NCI-H510A treated with DMSO at 0.1 percent for 48 hours (cell line): ENCODE data around the gene ANKRD13A.
"Not testable (repeated sequence)": the region's sequence is repeated elsewhere in the genome, so short reads cannot be mapped to it uniquely, and the experiment has no call there.

Source experiments
- DNase-seq: peaks from one replicate; lab custom pipeline; 2025; lab: John Stamatoyannopoulos, UW

ANKRD13A gene

GRCh38 chr12:110007881-110008280, 8.7 kb downstream of the ANKRD13A start:
- no peak for DNase-seq

- DNase-seq, result not testable (repeated sequence)
These were observed 9.6 kb downstream of the ANKRD13A start for GRCh38 chr12:110008681-110009398.

- no peak for DNase-seq
These were observed 11.9 kb downstream of the ANKRD13A start for GRCh38 chr12:110010853-110011723.

DNA sequence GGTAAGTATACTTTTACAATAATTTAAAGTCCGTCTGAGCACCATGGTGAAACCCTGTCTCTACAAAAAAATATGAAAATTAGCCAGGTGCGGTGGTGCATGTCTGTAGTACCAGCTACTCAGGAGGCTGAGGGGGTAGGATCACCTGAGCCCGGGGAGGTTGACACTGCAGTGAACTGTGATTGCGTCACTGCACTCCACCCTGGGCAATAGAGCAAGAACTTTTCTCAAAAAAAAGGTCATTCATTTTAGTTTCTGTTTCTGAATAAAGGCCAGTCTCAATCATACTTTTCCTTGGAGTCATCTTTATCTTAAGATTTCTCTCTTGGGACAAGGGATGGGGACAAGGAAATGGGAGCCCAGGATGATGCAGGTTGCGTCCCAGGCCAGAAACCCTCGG, 12.9 kb downstream of the ANKRD13A start:
- DNase-seq, result no peak

DNA sequence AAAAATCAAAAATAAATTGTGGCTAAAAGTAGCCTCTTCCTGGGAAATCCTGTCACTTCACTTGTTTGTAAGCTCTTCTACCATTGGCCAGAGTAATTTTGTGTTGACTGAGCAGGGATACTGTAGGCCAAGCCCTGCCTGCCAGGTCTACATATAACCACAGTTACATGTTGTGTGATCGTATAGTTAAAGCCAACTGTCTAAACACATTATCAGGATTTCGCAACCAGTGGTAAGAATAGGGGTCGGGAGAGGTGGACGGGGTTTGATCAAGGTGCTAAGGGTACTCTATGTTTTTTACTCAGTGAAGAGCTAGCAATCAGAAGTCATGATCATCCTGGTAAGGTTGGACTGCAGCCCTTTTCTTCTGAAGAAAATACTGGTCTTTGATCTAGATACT, 13.4 kb downstream of the ANKRD13A start:
- DNase-seq, result no peak

DNA sequence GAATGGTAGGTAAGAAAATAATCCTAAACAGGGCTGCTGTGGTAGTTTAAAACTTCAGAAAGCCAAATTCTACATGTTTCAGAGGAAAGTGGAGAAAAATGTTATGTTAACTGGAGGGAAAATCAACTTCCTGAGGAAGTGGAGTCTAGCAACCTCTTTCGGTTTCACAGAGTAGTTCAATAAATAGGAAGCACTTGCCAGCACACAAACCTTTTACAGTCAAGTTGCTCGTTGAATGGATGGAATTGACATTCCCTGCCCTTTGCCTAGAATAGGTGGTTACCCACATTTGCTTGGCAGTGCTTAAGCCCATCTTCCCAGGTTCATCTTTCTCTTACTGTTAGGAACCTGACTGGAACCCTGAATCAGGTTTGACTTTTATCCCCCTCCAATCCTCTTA, 15.9 kb downstream of the ANKRD13A start:
- DNase-seq, result no peak

GRCh38 chr12:110020956-110021355, 21.7 kb downstream of the ANKRD13A start:
- DNase-seq, result no peak

- no peak for DNase-seq
These were observed 24.1 kb downstream of the ANKRD13A start for GRCh38 chr12:110023059-110023980.

GRCh38 chr12:110024051-110024450, 24.8 kb downstream of the ANKRD13A start:
- no peak for DNase-seq

- no peak for DNase-seq
These were observed 29.1 kb downstream of the ANKRD13A start for GRCh38 chr12:110028323-110028722.

DNA sequence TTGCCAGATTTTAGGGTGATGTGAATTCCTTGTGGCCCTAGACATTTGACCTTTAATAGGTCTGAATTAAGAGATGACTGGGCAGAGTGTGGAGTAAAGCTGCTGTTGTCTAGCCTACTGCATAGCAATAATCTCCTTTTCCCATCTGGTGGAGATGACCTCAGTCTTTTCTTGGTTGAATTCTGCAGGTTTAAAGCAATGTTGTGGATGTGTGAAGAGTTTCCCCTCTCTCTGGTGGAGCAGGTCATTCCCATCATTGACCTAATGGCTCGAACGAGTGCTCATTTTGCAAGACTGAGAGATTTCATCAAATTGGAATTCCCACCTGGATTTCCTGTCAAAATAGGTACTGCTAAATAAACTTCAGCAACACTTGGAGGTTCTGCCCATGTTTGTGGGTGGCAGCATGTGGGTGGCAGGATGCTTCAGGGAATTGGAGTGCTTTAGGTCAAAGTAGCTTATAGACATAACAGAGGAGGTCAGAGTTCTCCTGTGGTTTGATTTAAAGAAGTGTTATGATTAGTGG, 30.1 kb downstream of the ANKRD13A start:
- DNase-seq, result no peak

DNA sequence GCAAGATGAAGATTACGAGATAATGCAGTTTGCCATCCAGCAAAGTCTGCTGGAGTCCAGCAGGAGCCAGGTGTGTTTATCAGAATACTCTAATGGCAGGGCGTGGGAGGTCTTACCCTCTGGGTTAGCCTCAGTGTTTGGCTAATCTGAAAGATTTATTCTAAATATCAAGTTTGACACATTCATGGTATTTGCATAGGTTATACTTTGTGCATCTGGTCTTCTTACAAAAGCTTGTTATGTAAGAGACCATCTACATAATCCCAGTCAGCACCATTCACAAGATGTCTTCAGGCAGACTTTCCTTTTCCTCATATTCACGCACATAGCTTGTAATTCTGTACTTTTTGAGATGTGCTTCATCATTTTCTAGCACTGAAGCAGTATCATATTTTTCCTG, 34.7 kb downstream of the ANKRD13A start:
- no peak for DNase-seq

- DNase-seq, result no peak
These were observed 36.4 kb downstream of the ANKRD13A start for GRCh38 chr12:110035534-110036104.

DNA sequence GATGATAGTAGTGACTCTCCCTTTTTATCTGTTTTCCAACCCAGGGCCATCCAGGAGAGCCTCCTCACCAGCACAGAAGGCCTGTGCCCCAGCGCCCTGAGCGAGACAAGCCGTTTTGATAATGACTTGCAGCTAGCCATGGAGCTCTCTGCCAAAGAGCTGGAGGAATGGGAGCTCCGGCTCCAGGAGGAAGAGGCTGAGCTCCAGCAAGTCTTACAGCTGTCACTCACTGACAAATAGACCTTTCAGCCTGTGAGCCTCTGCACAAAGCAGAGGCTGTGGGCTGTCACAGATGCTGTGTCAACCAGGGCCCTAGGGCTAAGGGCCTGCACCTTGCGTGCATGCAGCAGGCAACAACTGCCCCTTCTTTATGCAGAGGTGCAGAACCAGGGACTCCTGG, 38.1 kb downstream of the ANKRD13A start:
- no peak for DNase-seq

- DNase-seq, result no peak
These were observed 39.5 kb downstream of the ANKRD13A start for GRCh38 chr12:110038741-110039084.

- peak; percentile 22 for DNase-seq
These were observed 40.0 kb downstream of the ANKRD13A start for GRCh38 chr12:110039085-110039807.

DNA sequence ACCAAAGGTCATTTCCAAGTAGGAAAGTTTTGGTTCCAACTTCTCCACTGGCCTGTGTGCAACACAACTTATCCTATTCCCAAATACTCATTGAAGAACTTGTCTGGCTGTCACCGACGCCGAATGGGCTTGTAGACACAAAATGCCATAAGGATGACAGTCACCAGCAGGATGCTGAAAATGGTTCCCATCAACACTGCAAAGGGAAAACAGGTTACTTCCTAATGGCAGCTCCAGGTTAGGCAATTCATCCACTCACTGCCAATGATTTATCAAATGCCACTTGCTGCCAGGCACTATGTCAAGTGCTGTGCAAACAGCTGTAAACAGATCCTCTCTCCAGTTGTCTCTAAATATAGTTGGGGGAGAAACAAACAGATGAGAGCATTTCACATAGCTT, 43.0 kb downstream of the ANKRD13A start:
- peak; percentile 95 for DNase-seq

DNA sequence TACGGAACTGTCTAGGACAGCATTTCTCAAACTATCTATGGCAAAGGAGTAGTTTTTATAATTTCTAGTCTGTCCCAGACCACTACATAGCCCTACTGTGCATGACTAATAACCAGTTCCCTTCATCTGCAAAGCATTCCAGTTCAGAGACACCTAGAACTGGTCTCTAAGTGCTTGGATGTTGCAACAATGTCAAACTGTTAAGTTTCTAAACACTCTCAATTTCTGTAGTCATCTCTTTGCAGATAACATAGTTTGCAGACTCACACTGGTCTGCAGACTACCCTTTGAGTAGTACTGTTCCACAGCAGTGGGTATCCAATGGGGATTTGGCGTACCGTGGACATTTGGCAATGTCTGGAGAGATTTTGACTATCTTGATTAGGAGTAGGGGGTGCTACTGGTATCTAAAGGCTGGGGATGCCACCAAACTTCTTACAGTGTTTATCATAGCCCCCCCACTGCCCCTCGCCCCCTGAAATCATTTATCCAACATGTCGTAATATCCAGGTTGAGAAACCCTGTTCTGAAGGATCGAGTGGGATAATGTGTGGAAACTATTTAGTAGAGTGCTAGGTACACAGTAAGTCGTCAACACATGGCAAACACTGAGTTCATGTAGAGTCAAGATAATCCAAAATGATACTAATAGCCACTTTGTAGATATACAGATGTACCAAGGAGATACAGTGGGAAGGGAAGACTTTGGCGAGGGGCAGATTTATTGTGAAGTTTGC, 47.4 kb downstream of the ANKRD13A start:
- no peak for DNase-seq

DNA sequence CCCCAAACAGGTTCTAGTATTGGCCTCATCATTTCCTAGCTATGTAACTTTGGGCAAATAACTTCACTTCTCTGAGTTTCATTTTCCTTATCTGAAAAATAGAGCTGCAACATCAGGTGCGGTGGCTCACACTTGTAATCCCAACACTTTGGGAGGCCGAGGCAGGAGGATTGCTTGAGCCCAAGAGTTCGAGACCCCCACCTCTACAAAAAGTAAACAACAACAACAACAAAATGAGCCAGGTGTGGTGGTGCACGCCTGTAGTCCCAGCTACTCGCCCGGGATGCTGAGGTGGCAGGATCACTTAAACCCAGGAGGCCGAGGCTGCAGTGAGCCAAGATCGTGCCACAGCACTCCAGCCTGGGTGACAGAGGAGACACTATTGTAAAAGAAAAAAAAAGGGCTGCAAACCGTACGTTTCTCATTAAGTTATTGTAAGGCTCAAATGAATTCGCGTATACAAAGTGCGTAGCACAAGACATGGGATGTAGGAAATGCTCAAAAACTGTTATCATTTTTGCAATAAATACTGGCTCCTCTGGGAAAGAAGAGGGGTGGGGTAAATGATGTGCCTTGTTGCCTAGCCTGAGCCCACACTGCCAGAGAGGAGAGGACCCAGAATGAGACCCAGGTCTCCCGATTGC, 48.2 kb downstream of the ANKRD13A start:
- no peak for DNase-seq
